SU-DHL-6 (cell line): ENCODE results near the gene CASTOR2.

Experiments
- EZH2phosphoT487 ChIP-seq: fragments of 200-600 bp; sonication (generic), shearing (Covaris generic); conservative IDR thresholded peaks from 2 replicates; pipeline ENCODE4 v1.6.1; 2018; ENCODE audit warnings: mild to moderate bottlenecking, antibody characterized with exemption, low read length, moderate library complexity, mixed read lengths
- TF ChIP-seq, protein P1 (sequence below): fragments of 200-600 bp; sonication (generic); IDR thresholded peaks from one replicate; pipeline ENCODE4 v1.5.1; 2017; ENCODE audit warnings: antibody characterized with exemption, mild to moderate bottlenecking, low read length, moderate library complexity; ENCODE audit not compliant: insufficient read depth, poor library complexity, severe bottlenecking

DNA sequence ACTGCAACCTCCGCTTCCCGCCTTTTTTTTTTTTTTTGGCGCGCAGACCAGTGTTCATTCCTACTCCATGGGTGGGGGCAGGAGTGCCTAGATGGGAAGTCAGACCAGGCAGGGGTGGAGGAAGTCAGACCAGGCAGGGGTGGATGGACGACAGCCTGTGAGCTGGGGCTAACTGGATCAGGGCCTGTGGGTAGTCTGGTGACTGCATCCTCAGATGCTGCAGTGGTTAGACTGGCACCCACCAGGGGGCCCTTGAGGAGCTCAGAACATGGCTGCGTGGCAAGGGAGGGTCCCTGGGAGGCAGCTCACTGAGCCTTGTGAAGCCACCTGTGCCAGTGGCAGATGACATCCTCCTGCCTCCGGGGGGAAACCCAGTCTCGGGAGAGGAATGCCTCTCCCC is 74.0 kb downstream of the CASTOR2 start:
- TF ChIP-seq, protein P1, sequence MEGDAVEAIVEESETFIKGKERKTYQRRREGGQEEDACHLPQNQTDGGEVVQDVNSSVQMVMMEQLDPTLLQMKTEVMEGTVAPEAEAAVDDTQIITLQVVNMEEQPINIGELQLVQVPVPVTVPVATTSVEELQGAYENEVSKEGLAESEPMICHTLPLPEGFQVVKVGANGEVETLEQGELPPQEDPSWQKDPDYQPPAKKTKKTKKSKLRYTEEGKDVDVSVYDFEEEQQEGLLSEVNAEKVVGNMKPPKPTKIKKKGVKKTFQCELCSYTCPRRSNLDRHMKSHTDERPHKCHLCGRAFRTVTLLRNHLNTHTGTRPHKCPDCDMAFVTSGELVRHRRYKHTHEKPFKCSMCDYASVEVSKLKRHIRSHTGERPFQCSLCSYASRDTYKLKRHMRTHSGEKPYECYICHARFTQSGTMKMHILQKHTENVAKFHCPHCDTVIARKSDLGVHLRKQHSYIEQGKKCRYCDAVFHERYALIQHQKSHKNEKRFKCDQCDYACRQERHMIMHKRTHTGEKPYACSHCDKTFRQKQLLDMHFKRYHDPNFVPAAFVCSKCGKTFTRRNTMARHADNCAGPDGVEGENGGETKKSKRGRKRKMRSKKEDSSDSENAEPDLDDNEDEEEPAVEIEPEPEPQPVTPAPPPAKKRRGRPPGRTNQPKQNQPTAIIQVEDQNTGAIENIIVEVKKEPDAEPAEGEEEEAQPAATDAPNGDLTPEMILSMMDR, result no peak
- no peak for TF ChIP-seq EZH2phosphoT487
